Ishikawa (cell line): ENCODE results near the gene PLD1.

Experiments
- CEBPB ChIP-seq: IDR thresholded peaks from 2 replicates; pipeline ENCODE4 v1.6.1; 2012
- CREB1 ChIP-seq: IDR thresholded peaks from 2 replicates; pipeline ENCODE4 v1.6.1; 2012; ENCODE audit warnings: low read depth
- EGR1 ChIP-seq: IDR thresholded peaks from 2 replicates; pipeline ENCODE4 v1.6.1; 2012
- EP300 ChIP-seq: IDR thresholded peaks from 2 replicates; pipeline ENCODE4 v1.6.1; 2012; ENCODE audit warnings: borderline replicate concordance
- FOXM1 ChIP-seq: IDR thresholded peaks from 2 replicates; pipeline ENCODE4 v1.6.1; 2012; ENCODE audit warnings: low read depth, borderline replicate concordance
- NFIC ChIP-seq: IDR thresholded peaks from 2 replicates; pipeline ENCODE4 v1.6.1; 2012
- RAD21 ChIP-seq: IDR thresholded peaks from 2 replicates; pipeline ENCODE4 v1.6.1; 2012; ENCODE audit warnings: low read depth
- TAF1 ChIP-seq: IDR thresholded peaks from 2 replicates; pipeline ENCODE4 v1.6.1; 2012; ENCODE audit warnings: low read depth, mild to moderate bottlenecking
- TCF12 ChIP-seq: IDR thresholded peaks from 2 replicates; pipeline ENCODE4 v1.6.1; 2012; ENCODE audit warnings: low read depth
- TEAD4 ChIP-seq: IDR thresholded peaks from 2 replicates; pipeline ENCODE4 v1.6.1; 2012
- YY1 ChIP-seq: IDR thresholded peaks from 2 replicates; pipeline ENCODE4 v1.6.1; 2012; ENCODE audit warnings: low read depth
- ZBTB7A ChIP-seq: IDR thresholded peaks from 2 replicates; pipeline ENCODE4 v1.6.1; 2012; ENCODE audit warnings: low read depth
- TF ChIP-seq, protein P1 (sequence below): IDR thresholded peaks from 2 replicates; pipeline ENCODE4 v1.6.1; 2012; ENCODE audit warnings: low read depth, mild to moderate bottlenecking
- TF ChIP-seq, protein P2 (sequence below): IDR thresholded peaks from 2 replicates; pipeline ENCODE4 v1.6.1; 2012
- TF ChIP-seq, protein P3 (sequence below): IDR thresholded peaks from 2 replicates; pipeline ENCODE4 v1.6.1; 2012

The PLD1 gene

DNA sequence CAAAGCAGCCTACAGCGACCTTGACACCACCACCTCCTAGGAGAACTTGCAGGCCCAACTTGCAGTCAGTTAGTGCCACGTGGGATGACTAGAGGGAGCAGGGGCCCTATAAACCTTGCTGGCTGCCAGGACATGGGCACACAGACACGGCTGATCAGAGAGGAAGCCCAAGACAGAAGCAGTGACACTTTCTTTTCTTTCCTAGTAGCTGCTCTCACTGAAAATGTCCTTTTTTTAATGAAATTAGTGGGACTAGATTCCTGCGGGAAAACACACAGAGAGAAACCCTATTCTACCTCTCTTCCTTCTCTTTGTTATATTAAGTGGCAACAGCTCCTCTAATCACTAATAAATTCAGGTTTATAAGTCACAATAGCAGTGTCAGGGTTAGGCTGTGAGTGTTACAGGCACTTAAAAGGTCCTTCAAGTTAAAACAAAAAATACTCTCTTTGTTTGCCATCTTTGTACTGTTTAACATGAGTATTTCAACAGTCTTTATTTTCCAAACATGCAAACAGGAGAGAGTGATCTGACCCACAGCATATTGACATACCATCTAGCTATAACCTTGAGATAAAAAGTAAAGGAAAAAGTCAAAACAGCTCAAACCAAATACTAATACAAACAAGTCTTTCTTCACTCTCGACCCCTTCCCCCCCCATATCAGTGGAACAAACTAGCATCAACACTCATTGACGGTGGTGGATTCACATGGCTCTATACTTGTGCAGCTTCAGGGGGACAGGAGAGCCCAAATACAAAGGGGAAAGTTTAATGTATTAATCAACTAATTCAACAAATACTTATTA is 30.7 kb upstream of the PLD1 start:
- TF ChIP-seq RAD21: no peak
- no peak for TF ChIP-seq ZBTB7A
- TF ChIP-seq, protein P1, sequence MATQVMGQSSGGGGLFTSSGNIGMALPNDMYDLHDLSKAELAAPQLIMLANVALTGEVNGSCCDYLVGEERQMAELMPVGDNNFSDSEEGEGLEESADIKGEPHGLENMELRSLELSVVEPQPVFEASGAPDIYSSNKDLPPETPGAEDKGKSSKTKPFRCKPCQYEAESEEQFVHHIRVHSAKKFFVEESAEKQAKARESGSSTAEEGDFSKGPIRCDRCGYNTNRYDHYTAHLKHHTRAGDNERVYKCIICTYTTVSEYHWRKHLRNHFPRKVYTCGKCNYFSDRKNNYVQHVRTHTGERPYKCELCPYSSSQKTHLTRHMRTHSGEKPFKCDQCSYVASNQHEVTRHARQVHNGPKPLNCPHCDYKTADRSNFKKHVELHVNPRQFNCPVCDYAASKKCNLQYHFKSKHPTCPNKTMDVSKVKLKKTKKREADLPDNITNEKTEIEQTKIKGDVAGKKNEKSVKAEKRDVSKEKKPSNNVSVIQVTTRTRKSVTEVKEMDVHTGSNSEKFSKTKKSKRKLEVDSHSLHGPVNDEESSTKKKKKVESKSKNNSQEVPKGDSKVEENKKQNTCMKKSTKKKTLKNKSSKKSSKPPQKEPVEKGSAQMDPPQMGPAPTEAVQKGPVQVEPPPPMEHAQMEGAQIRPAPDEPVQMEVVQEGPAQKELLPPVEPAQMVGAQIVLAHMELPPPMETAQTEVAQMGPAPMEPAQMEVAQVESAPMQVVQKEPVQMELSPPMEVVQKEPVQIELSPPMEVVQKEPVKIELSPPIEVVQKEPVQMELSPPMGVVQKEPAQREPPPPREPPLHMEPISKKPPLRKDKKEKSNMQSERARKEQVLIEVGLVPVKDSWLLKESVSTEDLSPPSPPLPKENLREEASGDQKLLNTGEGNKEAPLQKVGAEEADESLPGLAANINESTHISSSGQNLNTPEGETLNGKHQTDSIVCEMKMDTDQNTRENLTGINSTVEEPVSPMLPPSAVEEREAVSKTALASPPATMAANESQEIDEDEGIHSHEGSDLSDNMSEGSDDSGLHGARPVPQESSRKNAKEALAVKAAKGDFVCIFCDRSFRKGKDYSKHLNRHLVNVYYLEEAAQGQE: no peak

DNA sequence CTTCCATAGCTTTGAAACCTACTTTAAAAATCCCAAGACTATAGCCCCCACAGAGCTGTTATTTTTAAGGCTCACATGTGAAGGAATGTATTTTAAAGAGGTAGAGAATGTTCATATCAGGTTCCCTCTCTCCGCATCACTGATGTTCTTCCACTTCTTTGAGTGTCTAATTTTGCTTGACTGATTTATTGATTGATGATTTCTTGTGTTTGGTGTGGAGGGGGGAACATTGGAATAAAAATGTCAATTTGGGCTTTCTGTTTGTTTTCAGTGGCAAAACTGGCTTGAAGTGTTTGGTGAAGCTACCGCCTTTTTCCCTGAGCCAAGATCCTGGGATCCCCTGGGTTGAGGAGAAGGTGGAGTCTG is 30.1 kb upstream of the PLD1 start:
- TF ChIP-seq, protein P2, sequence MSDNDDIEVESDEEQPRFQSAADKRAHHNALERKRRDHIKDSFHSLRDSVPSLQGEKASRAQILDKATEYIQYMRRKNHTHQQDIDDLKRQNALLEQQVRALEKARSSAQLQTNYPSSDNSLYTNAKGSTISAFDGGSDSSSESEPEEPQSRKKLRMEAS: no peak
- TF ChIP-seq NFIC: no peak
- TF ChIP-seq YY1: no peak

DNA sequence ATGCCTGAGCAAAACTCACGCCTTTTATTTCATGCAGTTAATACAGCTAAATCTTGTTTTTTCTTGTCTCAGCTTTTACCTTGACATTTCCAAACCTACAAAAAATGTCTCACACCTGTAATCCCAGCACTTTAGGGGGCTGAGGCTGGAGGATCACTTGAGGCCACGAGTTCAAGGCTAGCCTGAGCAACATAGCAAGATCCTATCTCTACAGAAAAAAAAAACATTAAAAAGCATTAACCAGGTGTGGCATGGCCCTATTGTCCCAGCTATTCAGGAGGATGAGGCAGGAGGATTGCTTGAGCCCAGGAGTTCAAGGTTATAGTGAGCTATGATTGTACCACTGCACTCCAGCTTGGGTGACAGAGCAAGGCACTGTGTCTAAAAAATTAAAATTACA is 29.0 kb upstream of the PLD1 start:
- TF ChIP-seq RAD21: no peak
- TF ChIP-seq, protein P1: no peak
- TF ChIP-seq ZBTB7A: no peak
- no peak for TF ChIP-seq EP300
- TF ChIP-seq FOXM1: no peak
- no peak for TF ChIP-seq EGR1
- no peak for TF ChIP-seq CEBPB
- no peak for TF ChIP-seq NFIC
- no peak for TF ChIP-seq TEAD4
- no peak for TF ChIP-seq TCF12

DNA sequence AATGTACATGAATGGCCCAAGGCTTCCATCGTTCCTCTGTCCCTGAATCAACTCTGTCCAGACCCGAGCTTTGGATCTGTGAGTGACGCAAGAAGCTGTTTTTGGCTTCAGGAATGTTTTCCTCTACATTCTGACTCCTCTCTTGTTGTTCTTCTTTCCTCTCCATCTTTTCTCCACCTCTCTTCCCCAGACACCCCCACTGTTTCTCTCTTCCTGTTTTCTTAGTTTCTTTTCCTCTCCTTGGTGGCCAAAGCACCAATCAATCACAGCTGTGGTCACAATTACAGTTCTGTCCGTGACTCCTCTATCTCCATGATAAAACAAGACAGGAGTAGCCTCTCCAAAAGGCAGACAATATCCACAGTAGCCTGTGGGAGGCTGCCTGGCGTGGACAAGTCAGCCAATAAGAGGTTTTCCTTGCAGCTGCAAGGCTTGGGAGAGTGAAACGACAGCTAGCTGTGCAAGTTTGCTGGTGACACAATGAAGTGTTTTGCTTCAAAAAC is 28.0 kb upstream of the PLD1 start:
- TF ChIP-seq RAD21: no peak
- TF ChIP-seq CREB1: no peak
- TF ChIP-seq EGR1: no peak
- no peak for TF ChIP-seq TEAD4
- no peak for TF ChIP-seq TCF12
- no peak for TF ChIP-seq NFIC

DNA sequence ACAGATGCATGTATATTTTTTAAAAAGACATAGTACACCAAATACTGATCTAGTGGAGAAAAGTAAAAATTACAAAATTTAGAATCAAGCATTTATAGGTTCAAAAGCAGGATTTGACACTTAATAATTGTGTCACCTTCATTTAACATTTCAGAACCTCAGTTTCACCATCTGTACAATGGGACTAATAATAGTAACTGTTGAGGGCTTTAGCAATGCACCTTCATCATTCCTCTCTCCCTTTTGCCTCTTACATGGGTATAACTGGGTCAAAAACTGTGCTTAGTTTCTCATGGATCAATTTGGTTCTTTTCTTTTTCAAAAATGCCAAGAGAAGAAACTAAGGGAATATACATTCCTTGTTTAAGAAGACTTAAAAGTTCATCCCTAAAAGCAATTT is 27.4 kb upstream of the PLD1 start:
- TF ChIP-seq CREB1: no peak
- no peak for TF ChIP-seq RAD21
- TF ChIP-seq, protein P2: no peak

DNA sequence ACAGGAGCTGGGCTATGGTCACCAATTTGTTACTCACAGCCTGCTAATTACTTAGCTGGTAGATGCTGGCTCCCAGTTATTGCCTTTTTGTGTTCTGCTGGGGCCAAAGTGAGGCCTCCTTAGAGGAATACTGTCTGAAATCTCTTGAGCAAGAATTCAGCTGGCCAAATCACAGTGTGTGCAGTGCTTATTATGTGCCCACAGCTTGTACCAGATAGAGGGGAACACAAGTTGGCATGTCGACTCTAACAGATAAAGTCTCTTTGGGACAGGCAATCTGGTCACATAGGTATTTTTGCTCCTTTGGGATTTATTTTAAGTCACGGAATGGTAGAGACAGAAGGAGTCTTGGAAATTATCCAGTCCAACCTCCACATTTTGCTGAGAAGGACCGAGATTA is 26.6 kb upstream of the PLD1 start:
- TF ChIP-seq TAF1 (no peak), EGR1 (no peak), EP300 (no peak), YY1 (no peak), FOXM1 (no peak), ZBTB7A (no peak), TCF12 (no peak), RAD21 (no peak), NFIC (no peak), CEBPB (no peak), CREB1 (no peak), TEAD4 (no peak)
- TF ChIP-seq, protein P1: no peak
- TF ChIP-seq, protein P2: no peak
- TF ChIP-seq, protein P3, sequence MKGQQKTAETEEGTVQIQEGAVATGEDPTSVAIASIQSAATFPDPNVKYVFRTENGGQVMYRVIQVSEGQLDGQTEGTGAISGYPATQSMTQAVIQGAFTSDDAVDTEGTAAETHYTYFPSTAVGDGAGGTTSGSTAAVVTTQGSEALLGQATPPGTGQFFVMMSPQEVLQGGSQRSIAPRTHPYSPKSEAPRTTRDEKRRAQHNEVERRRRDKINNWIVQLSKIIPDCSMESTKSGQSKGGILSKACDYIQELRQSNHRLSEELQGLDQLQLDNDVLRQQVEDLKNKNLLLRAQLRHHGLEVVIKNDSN: no peak
